HG03432 (cell line): Measurements from ENCODE around the gene APOH.
A peak's percentile ranks its signal among the peaks of the same experiment; 100 is the strongest.
"Not testable (repeated sequence)": the region's sequence is repeated elsewhere in the genome, so short reads cannot be mapped to it uniquely, and the experiment has no call there.

ENCODE experiments used
- ATAC-seq: cut with Tn5 transposase; IDR thresholded peaks from one replicate; pipeline ENCODE4 v1.9.1; 2021; ENCODE audit warnings: mild to moderate bottlenecking, moderate library complexity; ENCODE audit not compliant: unreplicated experiment

The APOH gene, protein sequence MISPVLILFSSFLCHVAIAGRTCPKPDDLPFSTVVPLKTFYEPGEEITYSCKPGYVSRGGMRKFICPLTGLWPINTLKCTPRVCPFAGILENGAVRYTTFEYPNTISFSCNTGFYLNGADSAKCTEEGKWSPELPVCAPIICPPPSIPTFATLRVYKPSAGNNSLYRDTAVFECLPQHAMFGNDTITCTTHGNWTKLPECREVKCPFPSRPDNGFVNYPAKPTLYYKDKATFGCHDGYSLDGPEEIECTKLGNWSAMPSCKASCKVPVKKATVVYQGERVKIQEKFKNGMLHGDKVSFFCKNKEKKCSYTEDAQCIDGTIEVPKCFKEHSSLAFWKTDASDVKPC

DNA sequence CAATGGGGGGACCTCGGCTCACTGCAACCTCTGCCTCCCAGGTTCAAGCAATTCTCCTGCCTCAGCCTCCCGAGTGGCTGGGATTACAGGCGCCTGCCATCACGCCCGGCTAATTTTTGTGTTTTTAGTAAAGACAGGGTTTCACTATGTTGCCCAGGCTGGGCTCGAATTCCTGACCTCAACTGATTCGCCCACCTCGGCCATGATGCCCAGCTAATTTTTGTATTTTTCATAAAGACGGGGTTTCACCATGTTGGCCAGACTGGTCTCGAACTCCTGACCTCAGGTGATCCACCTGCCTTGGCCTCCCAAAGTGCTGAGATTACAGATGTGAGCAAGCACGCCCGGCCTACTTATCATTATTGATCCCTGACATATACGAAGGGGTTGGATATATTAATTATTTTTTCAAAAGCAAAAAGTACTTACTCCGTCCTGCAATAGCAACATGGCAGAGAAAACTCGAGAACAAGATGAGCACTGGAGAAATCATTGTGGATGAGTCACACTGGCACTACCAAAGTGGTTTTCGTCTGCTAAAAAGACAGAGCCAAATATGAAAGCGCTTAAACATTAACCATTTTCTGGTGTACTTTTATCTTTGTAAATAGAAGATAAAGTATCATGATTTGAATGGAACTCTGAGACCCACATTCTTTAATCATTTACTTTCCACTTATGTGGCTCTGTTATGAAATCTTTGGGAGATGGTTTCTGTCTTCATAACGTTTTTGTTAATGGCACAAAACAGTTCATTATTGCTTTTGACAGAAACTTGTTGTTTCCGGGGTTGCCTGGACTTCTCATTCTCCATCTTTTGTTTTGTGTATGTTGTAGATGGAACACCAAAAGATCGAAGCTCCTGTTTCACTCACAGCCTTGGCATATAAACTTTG lies at the start of gene APOH:
Gene APOH, minus strand, starts transcription at position 529 of the 896 bp plus-strand sequence. Its CDS starts 36 bp downstream, at position 493.
- no peak for ATAC-seq

DNA sequence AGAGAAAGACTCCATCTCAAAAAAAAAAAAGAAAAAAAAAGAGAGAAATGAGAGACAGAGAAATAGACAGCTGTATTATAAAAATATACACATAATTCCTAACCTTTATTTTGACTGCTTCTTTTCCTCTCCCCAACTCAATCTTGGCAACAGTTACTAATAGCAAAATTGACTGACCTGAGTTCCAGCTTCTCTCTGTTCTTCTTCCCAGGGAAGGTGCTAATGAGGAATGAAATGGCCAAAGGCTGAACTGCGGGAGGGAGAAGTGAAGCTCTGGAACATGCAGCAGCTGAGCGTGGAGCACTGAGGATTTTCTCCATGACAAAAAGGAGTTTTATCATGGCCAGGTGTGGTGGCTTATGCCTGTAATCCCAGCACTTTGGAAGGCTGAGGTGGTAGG lies 48.0 kb upstream of the APOH start:
- no peak for ATAC-seq

DNA sequence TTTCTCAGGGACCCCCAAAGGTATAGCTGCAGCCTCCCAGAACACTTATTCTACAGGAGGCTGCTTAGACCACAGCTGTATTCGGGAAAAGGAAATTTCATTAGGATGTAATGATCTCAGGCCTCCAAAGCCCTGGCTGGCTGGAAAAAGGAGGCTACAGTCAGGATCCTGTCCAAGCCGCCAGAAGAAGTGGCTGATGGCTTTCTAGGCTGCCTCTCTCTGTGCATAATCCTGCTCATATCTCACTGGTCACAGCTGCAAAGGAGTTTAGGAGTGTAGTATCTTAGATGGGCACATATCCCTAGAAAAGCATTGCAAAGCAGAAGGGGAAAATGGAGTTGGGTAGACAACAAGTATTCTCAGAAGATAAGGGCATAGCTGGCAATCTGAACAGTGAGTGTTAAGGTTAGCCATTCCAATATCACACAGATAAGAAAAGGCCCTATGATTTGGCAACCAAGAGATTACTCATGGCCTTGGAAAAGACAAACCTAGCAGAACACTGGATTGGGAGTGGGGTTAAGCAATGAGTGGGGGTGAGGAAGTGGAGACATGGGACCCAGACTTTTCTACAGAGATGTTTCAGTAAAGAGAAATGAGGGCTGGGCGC lies 47.2 kb upstream of the APOH start:
- no peak for ATAC-seq

DNA sequence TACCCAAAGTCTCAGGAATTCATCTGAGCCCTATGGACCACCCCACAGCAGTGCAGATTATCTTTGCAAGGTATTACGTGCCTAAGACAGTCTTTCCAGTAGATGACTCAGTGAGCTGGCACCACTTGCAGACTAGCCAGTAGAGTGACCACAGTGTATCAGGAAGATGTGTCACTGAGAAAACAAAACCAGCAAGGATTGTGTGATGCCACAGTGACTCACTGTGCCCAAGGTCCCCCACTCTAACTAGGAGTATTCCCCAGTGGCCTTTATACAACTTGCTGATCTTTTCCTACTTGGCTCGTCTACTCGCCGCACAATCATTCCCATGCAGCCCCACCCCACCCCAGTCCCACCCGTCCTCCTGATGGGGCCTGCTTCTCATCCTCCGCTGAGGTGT lies 46.4 kb upstream of the APOH start:
- ATAC-seq, result no peak

DNA sequence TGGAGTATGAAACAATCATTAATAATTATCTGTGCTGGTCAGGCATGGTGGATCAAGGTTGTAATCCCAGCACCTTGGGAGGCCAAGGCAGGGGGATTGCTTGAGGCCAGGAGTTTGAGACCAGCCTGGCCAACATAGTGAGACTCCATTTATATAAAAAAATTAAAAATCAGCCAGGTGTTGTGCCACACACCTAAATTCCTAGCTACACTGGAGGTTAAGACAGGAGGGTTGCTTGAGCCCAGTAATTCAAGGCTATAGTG lies 44.3 kb upstream of the APOH start:
- no peak for ATAC-seq

DNA sequence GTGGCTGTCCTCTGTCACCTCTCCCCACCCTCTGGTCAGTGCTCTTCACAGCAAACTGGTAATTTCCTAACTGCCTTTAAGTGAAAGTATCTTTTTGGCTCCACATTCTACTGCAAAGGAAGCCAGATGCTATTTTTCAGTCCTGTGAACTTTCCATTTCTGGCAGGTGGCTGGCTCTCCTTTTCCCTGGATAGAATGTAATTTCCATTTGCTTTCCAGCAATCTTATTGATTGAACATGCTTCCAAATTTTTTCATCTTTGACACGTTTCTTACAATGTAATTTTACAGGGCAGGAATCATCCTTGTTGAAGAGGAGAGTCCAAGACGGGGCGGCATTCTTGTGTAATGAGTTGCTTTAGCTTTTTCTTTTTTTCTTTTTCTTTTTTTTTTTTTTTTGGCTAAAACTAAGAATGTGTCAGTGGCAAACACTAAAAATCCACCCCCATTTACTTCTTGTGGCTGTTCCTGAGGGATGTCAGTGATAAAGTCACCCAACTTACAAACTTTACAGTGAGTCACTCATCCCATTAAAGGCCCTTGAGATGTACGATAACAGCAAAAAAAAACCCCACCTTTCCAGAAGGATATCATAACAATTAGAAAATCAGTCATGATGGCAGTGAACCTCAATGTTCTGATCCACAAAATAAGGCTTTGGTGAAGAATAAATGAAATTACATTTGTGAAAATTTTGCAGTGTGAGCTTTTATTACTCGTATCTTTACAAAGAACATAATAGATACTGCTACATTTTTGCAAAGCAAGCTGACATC lies 43.8 kb upstream of the APOH start:
- no peak for ATAC-seq

DNA sequence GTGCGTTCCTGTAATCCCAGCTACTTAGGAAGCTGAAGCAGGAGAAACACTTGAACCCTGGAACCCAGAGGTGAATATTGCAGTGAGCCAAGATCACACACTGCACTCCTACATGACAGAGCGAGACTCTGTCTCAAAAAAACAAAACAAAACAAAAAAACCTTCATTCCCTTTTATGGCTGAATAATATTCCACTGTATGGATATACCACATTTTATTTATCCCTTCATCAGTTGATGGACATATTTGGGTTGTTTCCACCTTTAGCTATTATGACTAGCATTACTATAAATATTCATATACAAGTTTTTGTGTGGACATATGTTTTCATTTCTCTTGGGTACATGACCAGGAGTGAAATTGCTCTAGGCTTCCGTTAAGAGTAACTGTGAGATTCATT lies 42.3 kb upstream of the APOH start:
- no peak for ATAC-seq

DNA sequence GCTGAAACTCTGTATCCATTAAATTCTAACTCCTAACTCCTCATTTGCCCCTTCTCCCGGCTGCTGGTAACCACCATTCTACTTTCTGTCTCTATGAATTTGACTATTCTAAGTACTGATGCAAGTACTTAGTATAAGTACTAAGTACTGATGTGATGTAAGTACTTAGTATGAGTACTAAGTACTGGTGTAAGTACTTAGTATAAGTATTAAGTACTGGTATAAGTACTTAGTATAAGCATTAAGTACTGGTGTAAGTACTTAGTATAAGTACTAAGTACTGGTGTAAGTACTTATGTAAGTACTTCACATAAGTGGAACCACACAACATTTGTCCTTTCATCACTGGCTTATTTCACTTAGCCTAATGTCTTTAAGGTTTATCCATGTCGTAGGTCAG lies 40.9 kb upstream of the APOH start:
- ATAC-seq, result no peak

DNA sequence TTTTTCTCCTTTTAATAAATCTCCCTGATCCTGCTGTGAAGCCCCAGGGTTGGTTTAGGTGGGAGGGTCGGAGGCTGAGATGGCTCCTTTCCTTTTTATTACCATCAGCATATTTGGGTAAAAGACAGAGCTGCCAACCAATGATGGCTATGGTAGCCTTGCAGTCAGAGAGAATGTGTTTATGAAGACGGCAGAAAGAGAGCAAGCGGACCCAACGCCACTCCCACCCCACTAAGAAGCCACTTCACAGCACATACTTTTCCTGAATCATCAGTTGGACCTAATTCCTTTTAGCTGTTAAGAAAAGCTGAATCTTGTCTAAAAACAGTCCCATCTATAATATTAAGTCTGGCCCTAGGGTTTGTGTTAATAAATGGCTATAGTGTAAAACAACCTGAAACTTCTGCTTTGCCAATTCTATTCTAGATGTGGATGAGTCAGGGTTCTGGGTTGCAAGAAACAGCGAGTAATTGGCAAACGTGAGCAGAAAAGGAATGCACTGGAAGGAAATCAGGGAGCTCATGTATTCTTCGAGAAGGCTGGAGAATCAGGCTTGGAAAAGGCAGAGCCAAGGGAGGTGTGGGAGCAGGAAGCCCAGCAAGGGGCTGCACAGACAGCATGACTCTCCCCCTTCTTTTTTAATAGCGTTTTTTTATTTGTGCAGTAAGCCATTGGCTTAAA lies 39.2 kb upstream of the APOH start:
- ATAC-seq, result no peak

DNA sequence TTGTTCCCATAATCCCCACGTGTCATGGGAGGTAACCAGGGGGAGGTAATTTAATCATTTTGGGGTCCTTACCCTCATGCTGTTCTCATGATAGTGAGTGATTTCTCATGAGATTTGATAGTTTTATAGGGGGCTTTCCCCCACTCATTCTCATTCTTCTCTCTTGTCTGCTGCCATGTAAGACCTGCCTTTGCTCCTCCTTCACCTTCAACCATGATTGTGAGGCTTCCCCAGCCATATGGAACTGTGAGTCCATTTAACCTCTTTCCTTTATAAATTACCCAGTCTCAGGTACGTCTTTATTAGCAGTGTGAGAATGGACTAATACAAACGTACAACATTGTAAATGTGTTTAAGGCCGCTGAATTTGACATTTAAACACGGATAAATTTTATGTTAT lies 35.5 kb upstream of the APOH start:
- ATAC-seq, result no peak

DNA sequence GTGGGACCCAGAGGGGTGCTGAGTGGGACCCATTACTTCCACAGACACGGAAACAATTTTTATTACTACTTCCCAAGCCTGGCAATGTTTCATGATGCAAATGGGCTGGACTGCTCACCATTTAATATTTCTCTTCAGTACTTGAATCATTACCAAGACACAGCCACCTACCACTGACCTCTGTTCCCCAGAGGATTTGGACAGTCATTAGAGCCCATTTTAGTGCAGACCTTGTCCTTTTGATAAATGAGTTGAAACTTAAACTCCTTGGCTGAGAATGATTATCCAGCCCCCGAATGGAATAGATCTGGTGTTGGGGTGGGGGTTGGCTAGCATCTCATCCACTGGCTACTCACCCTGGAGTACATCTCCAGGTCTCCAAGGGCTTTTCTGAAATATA lies 33.6 kb upstream of the APOH start:
- ATAC-seq, result no peak

DNA sequence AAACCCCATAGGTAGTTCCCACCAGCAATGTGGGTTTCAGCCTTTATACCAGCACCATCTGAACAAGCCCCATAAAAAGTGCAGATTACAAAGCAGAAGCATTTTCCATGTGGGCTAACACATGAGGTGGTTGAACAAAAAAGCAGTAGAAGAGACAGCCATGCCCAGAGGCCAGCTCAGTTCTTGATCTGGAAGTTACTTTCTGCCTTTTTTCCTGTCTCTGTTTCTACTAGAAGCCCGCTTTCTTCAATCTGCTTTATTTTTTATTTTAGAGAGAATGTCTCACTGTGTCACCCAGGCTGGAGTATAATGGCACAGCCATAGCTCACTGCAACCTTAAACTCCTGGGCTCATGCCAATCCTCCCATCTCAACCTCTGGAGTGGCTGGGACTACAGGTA lies 31.5 kb upstream of the APOH start:
- ATAC-seq, result no peak

DNA sequence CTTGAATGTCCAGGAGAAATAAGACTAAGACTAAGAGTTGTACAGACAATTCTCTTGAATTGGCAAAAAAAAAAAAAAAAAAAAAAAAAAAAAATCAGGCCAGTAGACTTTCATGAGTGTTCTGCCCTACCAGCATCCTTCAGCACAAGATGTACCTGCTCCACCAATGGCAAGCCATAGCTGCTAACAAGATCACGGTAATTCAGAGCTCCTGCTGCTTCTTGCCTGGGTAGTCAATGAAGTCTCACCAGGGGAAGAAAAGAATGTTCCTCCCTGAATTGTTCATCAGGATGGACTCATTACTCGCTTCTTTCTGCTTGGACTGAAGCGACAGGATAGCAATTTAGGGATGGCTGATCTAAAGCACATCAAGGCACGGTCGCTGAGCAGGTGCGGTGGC lies 31.1 kb upstream of the APOH start:
- no peak for ATAC-seq

DNA sequence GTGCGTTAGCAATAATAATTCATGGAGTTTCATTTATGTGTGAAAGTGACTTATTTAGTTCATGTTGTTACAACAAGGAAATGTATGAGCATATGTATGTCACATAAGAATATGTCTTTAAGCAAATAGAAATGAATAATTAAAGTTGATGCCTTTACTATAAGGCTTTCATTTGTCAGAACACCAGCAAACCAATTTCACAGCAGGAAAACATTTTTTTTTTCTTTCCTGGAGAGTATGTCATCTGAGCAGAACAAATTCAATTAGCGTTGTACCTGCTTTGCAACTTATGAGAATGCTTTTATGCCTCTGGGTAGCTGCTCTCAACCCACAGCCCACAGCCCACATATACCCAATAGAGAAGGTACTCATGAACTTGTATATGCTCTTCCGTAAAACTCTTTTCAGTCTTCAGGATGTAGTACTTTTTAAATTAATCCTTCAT lies 26.3 kb upstream of the APOH start:
- ATAC-seq, result no peak

DNA sequence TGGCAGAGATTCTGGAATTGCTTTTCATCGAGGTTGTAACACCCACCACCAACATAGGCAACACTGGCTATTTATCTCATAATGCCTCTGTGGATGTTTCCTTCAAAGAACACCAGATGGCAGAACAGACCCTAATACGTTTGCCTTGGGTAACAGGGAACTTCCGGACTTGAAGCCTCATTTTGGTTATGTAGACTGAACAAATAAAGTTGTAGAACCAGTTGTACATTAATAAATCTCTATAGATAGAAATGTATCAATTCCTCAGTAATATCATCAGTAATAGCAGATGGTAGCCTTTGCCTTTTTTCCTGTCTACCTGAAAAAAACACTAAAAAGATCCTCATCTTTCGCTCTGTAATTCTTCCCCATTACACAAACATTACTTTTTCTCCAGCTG lies 25.9 kb upstream of the APOH start:
- ATAC-seq, result peak; percentile 47

DNA sequence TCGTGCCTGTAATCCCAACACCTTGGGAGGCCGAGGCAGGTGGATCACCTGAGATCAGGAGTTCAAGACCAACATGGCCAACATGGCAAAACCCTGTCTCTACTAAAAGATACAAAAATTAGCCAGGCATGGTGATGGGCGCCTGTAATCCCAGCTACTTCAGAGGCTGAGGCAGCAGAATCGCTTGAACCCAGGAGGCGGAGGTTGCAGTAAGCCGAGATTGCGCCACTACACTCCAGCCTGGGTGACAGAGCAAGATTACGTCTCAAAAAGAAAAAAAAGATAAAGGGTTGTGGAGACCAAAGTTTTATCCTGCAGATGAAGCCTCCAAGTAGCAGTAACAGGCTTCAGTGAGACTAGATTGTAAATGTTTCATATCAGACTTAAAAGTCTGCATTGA lies 24.2 kb upstream of the APOH start:
- not testable (repeated sequence) for ATAC-seq

DNA sequence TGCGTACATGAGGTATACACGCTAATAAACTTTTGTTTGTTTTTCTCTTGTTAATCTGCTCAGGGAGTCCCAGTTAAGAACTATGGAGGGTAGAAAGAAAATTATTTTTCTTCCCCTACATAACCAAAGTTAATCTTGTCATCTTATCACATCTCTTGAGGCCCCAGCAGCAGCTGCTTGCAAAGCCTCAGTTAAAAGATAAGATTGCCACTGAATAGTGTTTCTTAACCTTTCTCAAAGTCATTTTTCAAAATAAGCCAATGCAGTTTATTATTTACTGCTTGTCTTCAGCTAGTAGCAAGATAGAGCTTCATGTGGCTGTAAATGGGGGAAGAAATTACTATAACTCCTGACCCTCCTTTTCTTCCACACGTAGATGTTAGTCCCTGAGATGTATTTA lies 21.5 kb upstream of the APOH start:
- no peak for ATAC-seq

DNA sequence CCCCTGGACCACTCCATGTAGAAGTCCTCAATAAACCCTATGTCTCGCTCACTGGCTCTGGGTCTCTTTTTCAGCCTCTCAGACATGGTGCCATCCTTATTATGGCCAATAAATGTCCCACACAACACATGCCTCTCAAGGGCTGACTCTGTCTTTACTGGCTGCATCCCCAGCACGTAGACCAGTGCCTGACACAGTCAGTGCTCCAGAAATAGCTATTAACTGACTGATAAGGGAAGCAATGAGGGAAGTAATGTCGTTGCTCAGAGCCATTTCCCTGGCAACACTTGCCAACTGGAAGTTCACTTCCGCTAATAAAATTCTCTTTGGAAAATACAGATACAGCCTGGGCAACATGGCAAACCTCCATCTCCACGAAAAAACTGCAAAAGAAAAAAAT lies 19.1 kb upstream of the APOH start:
- ATAC-seq, result no peak

DNA sequence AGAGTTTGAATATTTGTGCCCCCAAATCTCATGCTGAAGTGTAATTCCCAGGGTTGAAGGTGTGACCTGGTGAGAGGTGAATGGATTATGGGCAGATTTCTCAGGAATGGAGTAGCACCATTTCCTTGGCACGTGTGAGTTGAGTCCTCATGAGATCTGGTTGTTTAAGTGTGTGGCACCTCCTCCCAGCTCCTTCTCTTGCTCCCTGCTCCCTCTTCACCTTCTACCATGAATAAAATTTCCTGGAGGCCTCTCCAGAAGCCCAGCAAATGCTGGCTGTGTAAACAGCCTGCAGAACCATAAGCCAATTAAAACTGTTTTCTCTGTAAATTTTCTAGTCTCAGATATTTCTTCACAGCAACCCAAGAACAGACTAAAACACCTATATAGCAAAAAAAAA lies 12.6 kb upstream of the APOH start:
- no peak for ATAC-seq

DNA sequence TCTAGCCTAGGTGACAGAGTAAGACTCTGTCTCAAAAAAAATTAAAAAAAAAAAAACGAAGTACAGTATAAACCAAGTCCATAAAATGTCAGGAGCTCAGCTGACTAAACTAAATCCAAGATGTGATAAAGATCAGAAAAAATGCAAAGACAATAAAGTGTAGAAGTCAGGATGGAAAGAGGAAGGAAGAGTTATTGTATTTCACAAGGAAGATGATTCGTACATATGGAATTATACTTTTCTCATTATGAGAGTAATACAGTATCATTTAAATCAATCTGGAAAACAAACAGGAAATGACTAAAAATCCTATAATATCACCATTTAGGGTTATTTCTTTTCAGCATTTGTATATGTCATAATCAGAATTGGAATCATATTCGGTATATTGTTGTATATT lies 11.4 kb upstream of the APOH start:
- ATAC-seq, result no peak

DNA sequence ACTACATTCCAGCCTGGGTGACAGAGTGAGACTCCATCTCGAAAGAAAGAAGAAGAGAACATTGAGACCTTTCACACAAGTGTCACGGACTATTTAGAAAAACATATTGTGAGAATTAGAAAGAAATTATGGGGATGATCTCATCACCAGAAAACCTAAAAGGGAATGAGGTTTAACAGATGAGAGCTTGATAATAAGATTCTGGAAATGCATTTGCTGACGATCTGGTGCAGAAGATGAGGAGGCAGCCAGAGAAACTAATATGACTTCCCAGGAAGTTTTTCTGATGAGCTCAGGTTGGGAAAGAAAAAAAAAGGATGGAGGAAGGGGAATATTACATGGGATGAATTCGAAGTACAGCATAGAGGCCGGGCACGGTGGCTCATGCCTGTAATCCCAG lies 10.8 kb upstream of the APOH start:
- no peak for ATAC-seq
